Endothelial cell of umbilical vein (primary cell): ENCODE measurements around the gene CPLANE2. TPM values are rescaled to one million over a fixed set of nuclear protein-coding genes. Genes with fewer than 3 reads are reported as not detected.

Experiments
- BruUV-seq: library from RNA; stranded (reverse); fragments of 400-500 nt; replicated peaks from 2 replicates; lab custom pipeline; 2021; lab: Mats Ljungman, UMichigan
- CTCF ChIA-PET: fragments of 300-600, 350-600 bp; sonication (Branson Sonifier 250); formaldehyde crosslinking; loops from one replicate; lab custom pipeline; 2021; ENCODE audit warnings: antibody characterized with exemption, inconsistent platforms; lab: Charles Lee
- POLR2A ChIA-PET: fragments of 300-600, 350-600 bp; sonication (Branson Sonifier 250); formaldehyde crosslinking; loops from one replicate; lab custom pipeline; 2021; ENCODE audit warnings: antibody characterized with exemption, inconsistent platforms; lab: Charles Lee
- DNase-seq: peaks from one replicate; pipeline ENCODE4 v3.0.0-alpha.2; 2011; ENCODE audit warnings: low read depth, low spot score
- FAIRE-seq: peaks from 2 replicates; lab custom pipeline; 2011; peaks lifted over from hg19 to GRCh38; lab: Jason Lieb, UNC
- H2AFZ ChIP-seq: 2 replicates; pipeline ENCODE4 v1.6.0; 2012; ENCODE audit warnings: low read depth, low read length, control low read depth, inconsistent platforms
- H3K27ac ChIP-seq: 2 replicates; pipeline ENCODE4 v1.5.1; 2011; ENCODE audit warnings: low read depth, mild to moderate bottlenecking, control low read depth, low read length, moderate library complexity; ENCODE audit not compliant: insufficient read depth
- H3K27me3 ChIP-seq, 2 experiments: 2 replicates each; pipeline versions ENCODE4 v1.6.0 to v1.6.1; 2011; ENCODE audit warnings: low read length in 2 of 2, mixed read lengths in 1 of 2; ENCODE audit not compliant: control insufficient read depth in 2 of 2, insufficient read depth in 2 of 2
- H3K36me3 ChIP-seq, 2 experiments: 2 replicates in 1 of 2; 3 replicates in 1 of 2; pipeline ENCODE4 v1.5.1; 2011; ENCODE audit warnings: low read length in 2 of 2, mild to moderate bottlenecking in 1 of 2, moderate library complexity in 1 of 2; ENCODE audit not compliant: control insufficient read depth in 2 of 2, insufficient read depth in 2 of 2; ENCODE audit errors: extremely low read depth in 1 of 2
- H3K4me1 ChIP-seq: 3 replicates; pipeline ENCODE4 v1.5.1; 2011; ENCODE audit warnings: mild to moderate bottlenecking, low read length; ENCODE audit not compliant: control insufficient read depth, insufficient read depth; ENCODE audit errors: extremely low read depth
- H3K4me2 ChIP-seq: 2 replicates; pipeline ENCODE4 v1.6.1; 2011; ENCODE audit warnings: low read length, control low read depth, mixed read lengths; ENCODE audit not compliant: insufficient read depth
- H3K4me3 ChIP-seq, 3 experiments: fragments of 200-600 bp in 1 of 3; sonication (generic), shearing (Covaris generic) in 1 of 3; replicated peaks in 1 of 3; 2 replicates each; pipeline ENCODE4 v1.5.1; 2011 to 2016; ENCODE audit warnings: control low read depth in 3 of 3, low read length in 3 of 3, mild to moderate bottlenecking in 2 of 3, inconsistent platforms in 1 of 3, low read depth in 1 of 3, moderate library complexity in 1 of 3; ENCODE audit not compliant: insufficient read depth in 1 of 3
- H3K79me2 ChIP-seq: 2 replicates; pipeline ENCODE4 v1.6.0; 2012; ENCODE audit warnings: low read length, inconsistent platforms; ENCODE audit not compliant: control insufficient read depth, insufficient read depth
- H3K9ac ChIP-seq: replicated peaks from 2 replicates; pipeline ENCODE3; 2011; ENCODE audit warnings: low read length, control low read depth; ENCODE audit not compliant: insufficient read depth; ENCODE audit errors: extremely low read depth
- H3K9me1 ChIP-seq: replicated peaks from 3 replicates; pipeline ENCODE4 v1.6.0; 2011; ENCODE audit warnings: mild to moderate bottlenecking, low read length; ENCODE audit not compliant: control insufficient read depth, insufficient read depth; ENCODE audit errors: extremely low read depth
- H3K9me3 ChIP-seq: replicated peaks from 2 replicates; pipeline ENCODE4 v1.5.1; 2012; ENCODE audit warnings: low read length, inconsistent platforms; ENCODE audit not compliant: control insufficient read depth, insufficient read depth
- H4K20me1 ChIP-seq: replicated peaks from 2 replicates; pipeline ENCODE3; 2011; ENCODE audit warnings: mild to moderate bottlenecking, low read length; ENCODE audit not compliant: control insufficient read depth, insufficient read depth; ENCODE audit errors: extremely low read depth
- EZH2 ChIP-seq: IDR thresholded peaks from 2 replicates; pipeline ENCODE4 v1.6.1; 2012; ENCODE audit warnings: borderline replicate concordance, low read depth, mild to moderate bottlenecking, moderate library complexity, low read length, inconsistent platforms; ENCODE audit not compliant: severe bottlenecking
- GATA2 ChIP-seq: IDR thresholded peaks from 2 replicates; pipeline ENCODE4 v1.7.0; 2011; ENCODE audit warnings: low read depth, mild to moderate bottlenecking, moderate library complexity, mixed read lengths, low read length; ENCODE audit not compliant: insufficient read length, insufficient read depth
- JUN ChIP-seq: IDR thresholded peaks from 2 replicates; pipeline ENCODE4 v1.6.1; 2011; ENCODE audit warnings: borderline replicate concordance, low read depth; ENCODE audit not compliant: insufficient read length, insufficient read depth
- MAX ChIP-seq: IDR thresholded peaks from 2 replicates; pipeline ENCODE4 v1.6.1; 2011; ENCODE audit not compliant: insufficient read depth, insufficient read length
- POLR2A ChIP-seq: IDR thresholded peaks from 2 replicates; pipeline ENCODE4 v1.6.1; 2012; ENCODE audit warnings: low read depth, mild to moderate bottlenecking, control low read depth, low read length
- POLR2AphosphoS5 ChIP-seq: IDR thresholded peaks from 2 replicates; pipeline ENCODE4 v1.6.1; 2012; ENCODE audit warnings: low read depth, mild to moderate bottlenecking, control low read depth, low read length, moderate library complexity; ENCODE audit not compliant: insufficient read depth
- dilution Hi-C: fragments of 300-500 bp; cut with MboI; formaldehyde crosslinking; loops from one replicate; pipeline ENCODE4 v1.15.0; 2019; ENCODE audit warnings: low sequenced_read_pairs; ENCODE audit not compliant: extremely low pct_ligation_motif_present
- intact Hi-C: fragments of 100-400 bp; cut with micrococcal nuclease; formaldehyde crosslinking; loops from one replicate; pipeline ENCODE4 v1.10.0; 2022
- polyA plus RNA-seq, 4 experiments: library from polyadenylated mRNA; depleted of rRNA in 3 of 4; stranded (reverse) in 3 of 4; unstranded in 1 of 4; fragments of >200 nt; gene quantifications; 2 replicates each; pipeline versions ENCODE4 v1.2.1 to v1.2.3, GENCODE V29; 2011 to 2012; ENCODE audit warnings: missing spikeins in 1 of 4
- total RNA-seq: library from RNA; stranded (reverse); gene quantifications from 2 replicates; pipeline ENCODE4 v1.2.3, GENCODE V29; 2021
- TF ChIP-seq, protein P1 (sequence below), 2 donors: IDR thresholded peaks; 1 replicate in 1 of 2; 2 replicates in 1 of 2; pipeline ENCODE4 v1.5.1; 2011; ENCODE audit warnings: low read length in 2 of 2, mild to moderate bottlenecking in 2 of 2, moderate library complexity in 2 of 2, control low read depth in 1 of 2, inconsistent platforms in 1 of 2, low read depth in 1 of 2; ENCODE audit not compliant: insufficient read depth in 1 of 2; ENCODE audit errors: extremely low read depth in 1 of 2

The CPLANE2 gene
- total and polyA plus RNA-seq, 2 donors (not counting 3 experiments of a cell fraction or from before 2014, with no cell fraction given), result 3.9 to 4.6 TPM

DNA sequence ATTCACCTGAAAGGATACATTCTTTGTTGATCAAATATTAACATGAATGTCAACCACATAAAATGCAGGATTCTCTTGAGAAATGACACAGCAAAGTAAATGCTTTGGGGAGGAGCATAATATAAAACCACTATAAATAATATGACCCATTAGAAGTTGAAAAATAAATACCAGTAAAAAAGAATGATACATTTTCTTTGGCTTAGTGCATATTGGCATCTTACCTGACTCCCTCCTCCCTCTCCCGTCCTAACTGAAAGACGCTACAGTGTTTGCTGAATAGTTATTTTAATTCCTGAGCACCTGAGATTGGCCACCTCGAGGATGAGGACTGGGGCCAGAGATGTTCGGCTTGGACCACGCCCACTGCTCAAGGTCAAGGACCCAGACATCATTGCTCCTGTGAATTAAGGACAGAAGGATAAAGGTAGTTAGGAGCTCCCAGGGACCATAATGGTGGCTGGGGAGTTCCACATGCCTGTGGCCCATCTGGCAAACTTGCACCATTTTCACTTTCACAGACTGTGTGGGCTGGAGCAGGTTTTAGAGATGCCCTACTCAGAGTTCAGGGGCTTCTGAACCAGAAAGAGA, 16.4 kb upstream of the CPLANE2 start:
- H3K9me1 ChIP-seq, result no peaks in the 10 kb centered on the region
- POLR2A ChIA-PET, result no interaction called here
- DNase-seq, result no peak
- H3K4me3 ChIP-seq, result no peak overlapping the region
- H3K9ac ChIP-seq, result no peak overlapping the region
- peaks cover 12 to 20% of the 10 kb centered on the region in 2 experiments for H3K36me3 ChIP-seq
- intact Hi-C loops, result no loop called here
- H3K79me2 ChIP-seq, result no peaks in the 10 kb centered on the region
- H3K27ac ChIP-seq, result no peak overlapping the region
- H4K20me1 ChIP-seq, result no peaks in the 10 kb centered on the region
- CTCF ChIA-PET, result interaction anchor here (2.6 kb wide), 1 partner anchor 110 kb away, joined by 5 read pairs; no protein-coding TSS in a partner anchor
- H3K4me2 ChIP-seq, result no peak overlapping the region
- H3K4me1 ChIP-seq, result peaks cover 18% of the 10 kb centered on the region
- no peak overlapping the region for H2AFZ ChIP-seq
- TF ChIP-seq POLR2A, result no peak
- TF ChIP-seq, protein P1, sequence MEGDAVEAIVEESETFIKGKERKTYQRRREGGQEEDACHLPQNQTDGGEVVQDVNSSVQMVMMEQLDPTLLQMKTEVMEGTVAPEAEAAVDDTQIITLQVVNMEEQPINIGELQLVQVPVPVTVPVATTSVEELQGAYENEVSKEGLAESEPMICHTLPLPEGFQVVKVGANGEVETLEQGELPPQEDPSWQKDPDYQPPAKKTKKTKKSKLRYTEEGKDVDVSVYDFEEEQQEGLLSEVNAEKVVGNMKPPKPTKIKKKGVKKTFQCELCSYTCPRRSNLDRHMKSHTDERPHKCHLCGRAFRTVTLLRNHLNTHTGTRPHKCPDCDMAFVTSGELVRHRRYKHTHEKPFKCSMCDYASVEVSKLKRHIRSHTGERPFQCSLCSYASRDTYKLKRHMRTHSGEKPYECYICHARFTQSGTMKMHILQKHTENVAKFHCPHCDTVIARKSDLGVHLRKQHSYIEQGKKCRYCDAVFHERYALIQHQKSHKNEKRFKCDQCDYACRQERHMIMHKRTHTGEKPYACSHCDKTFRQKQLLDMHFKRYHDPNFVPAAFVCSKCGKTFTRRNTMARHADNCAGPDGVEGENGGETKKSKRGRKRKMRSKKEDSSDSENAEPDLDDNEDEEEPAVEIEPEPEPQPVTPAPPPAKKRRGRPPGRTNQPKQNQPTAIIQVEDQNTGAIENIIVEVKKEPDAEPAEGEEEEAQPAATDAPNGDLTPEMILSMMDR (IDR thresholded peaks at IDR 0.05; ENCODE audit: extremely low read depth in 1 of 2, insufficient read depth in 1 of 2, low read depth in 1 of 2, low read length in 2 of 2), result no peak
- no peak for TF ChIP-seq GATA2
- TF ChIP-seq EZH2, result no peak
- no peak for TF ChIP-seq JUN
- no peak for TF ChIP-seq MAX
- no peak for TF ChIP-seq POLR2AphosphoS5
- BruUV-seq, result no TSS peak
- no peaks in the 10 kb centered on the region for H3K27me3 ChIP-seq
- FAIRE-seq, result no peak
- dilution Hi-C loops, result no loop called here
- no peaks in the 10 kb centered on the region for H3K9me3 ChIP-seq
